ENCODE results near the gene PRSS8. TPM values are rescaled to one million over a fixed set of nuclear protein-coding genes. Genes with fewer than 3 reads are reported as not detected.

The PRSS8 gene
- polyA plus RNA-seq, 3 donors = 0.15 TPM; not detected in 2

DNA sequence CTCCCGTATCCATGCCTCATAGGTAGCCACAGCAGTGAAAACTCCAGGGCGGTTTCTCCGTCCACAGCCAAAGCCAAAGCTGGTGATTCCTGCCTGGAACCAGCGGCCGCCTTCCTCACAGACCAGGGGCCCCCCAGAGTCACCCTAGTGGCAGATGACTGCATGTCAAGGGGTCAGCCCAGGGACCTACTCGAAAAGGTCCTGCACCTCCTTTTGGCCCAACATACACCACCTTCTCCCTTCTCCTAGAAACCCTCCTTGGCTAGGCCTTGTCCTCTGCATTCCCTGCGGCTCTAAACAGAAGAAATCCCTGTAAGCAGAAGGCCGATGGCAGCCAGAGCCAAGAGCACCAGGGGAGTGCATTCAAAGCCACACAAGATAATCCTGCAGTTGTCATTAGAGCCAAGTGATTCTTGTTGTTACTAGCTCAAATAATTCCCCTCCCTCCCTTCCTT lies 8.2 kb upstream of the PRSS8 start:
- no peak overlapping the region for H3K4me2 ChIP-seq (replicated peaks; ENCODE audit: extremely low read depth, low read length, poor library complexity, severe bottlenecking)
- no peak overlapping the region for H3K4me3 Mint-ChIP-seq
- peaks cover 38% of the 10 kb centered on the region for H3K4me1 Mint-ChIP-seq
- peak overlapping the region in 5 of 7 donors; percentile 6 to 77 (median 26) for H3K27ac Mint-ChIP-seq
- peaks cover 0 to 5% (median 0%) of the 10 kb centered on the region in 7 donors for H3K9me3 Mint-ChIP-seq
- H3K36me3 ChIP-seq (replicated peaks in 1 of 2; ENCODE audit: control insufficient read depth in 1 of 2, insufficient read depth in 2 of 2, low read length in 2 of 2) = no peaks in the 10 kb centered on the region
- WGBS (ENCODE audit: insufficient coverage) = 97% methylated on average over 7 of the region's 8 CpGs
- intact Hi-C loops (cut with micrococcal nuclease) = loop anchor here (2.0 to 10.0 kb wide), 5 partner anchors 15 to 149 kb away; partner anchors contain the start of gene VKORC1 (in 1 of the 2)
- no peak for DNase-seq
- no peak overlapping the region for H3K9ac ChIP-seq (ENCODE audit: insufficient read depth, low read length, poor library complexity, severe bottlenecking)
- H3K27me3 Mint-ChIP-seq (ENCODE audit: low read depth in 3 of 3) = peaks cover 2 to 3% (median 2%) of the 10 kb centered on the region in 3 donors
- H2AFZ ChIP-seq (ENCODE audit: insufficient read depth, low read depth, low read length, poor library complexity, severe bottlenecking) = no peak overlapping the region
- H4K20me1 ChIP-seq (ENCODE audit: insufficient read depth, low read length) = no peaks in the 10 kb centered on the region
- H3K4me1 ChIP-seq (ENCODE audit: control insufficient read depth in 1 of 2, insufficient read depth in 2 of 2, low read length in 2 of 2) = peaks cover 37 to 56% of the 10 kb centered on the region in 2 donors
- no peaks in the 10 kb centered on the region for H3K36me3 Mint-ChIP-seq
- no peak overlapping the region for H3K27ac ChIP-seq (ENCODE audit: low read depth in 1 of 2, low read length in 2 of 2)
- H3K27me3 ChIP-seq (ENCODE audit: control insufficient read depth in 2 of 2, insufficient read depth in 2 of 2, low read length in 2 of 2) = no peaks in the 10 kb centered on the region
- no peak for TF ChIP-seq CTCF (IDR thresholded peaks at IDR 0.05)
- no peak overlapping the region for H3K4me3 ChIP-seq (replicated peaks in 1 of 3; ENCODE audit: low read depth in 2 of 3, low read length in 3 of 3)
- H3K79me2 ChIP-seq (ENCODE audit: insufficient read depth, low read length) = no peaks in the 10 kb centered on the region
- H3K9me3 ChIP-seq (replicated peaks in 1 of 2; ENCODE audit: control insufficient read depth in 1 of 2, insufficient read depth in 1 of 2, low read length in 2 of 2) = no peaks in the 10 kb centered on the region

DNA sequence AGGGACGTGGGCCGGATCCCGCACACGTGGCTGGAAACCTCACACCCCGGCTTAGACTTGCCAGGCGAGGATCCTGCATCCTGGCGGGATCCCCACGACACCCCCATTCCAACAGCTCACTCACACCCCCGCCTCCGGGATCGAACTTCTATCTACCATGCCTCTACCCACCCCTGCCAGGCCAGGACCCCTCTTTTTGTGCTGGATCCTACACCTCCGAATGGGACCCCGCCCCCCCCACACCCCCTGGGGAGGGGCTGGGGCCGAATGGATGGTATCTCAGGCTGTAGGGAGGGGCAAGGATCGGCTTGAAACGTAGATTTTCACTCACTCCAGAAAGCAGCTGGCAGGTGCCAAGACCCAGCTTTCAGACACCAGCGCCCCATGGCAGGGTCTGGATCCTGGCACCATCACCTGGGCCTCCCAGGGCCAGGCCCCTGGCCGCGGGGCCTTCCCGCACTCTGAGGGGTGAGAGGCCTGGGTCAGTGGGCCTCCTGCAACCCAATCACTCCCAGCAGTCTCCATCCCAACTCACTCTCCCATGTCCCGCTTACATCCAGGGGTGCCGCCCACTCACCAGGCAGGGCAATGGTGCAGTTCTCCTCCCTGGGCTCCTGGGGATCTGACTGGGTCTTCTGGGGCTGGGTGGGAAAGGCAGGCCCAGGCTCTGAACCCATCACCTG lies 7.6 kb upstream of the PRSS8 start:
- intact Hi-C loops (cut with micrococcal nuclease) = loop anchor here (2.0 to 10.0 kb wide), 5 partner anchors 14 to 148 kb away; partner anchors contain the start of gene VKORC1 (in 1 of the 2)
- DNase-seq = no peak

More for the DNA sequence above, 7.6 kb upstream of the PRSS8 start:
- Histone ChIP-seq H4K20me1 (ENCODE audit: insufficient read depth, low read length) (no peaks in the 10 kb centered on the region), H3K9ac (ENCODE audit: insufficient read depth, low read length, poor library complexity, severe bottlenecking) (peak overlapping the region; percentile 65), H3K79me2 (ENCODE audit: insufficient read depth, low read length) (no peaks in the 10 kb centered on the region), H3K27ac (ENCODE audit: low read depth in 1 of 2, low read length in 2 of 2) (peak overlapping the region; percentile 72 to 78), H3K9me3 (replicated peaks in 1 of 2; ENCODE audit: control insufficient read depth in 1 of 2, insufficient read depth in 1 of 2, low read length in 2 of 2) (no peaks in the 10 kb centered on the region), H3K36me3 (replicated peaks in 1 of 2; ENCODE audit: control insufficient read depth in 1 of 2, insufficient read depth in 2 of 2, low read length in 2 of 2) (no peaks in the 10 kb centered on the region), H2AFZ (ENCODE audit: insufficient read depth, low read depth, low read length, poor library complexity, severe bottlenecking) (peak overlapping the region; percentile 90), H3K4me1 (ENCODE audit: control insufficient read depth in 1 of 2, insufficient read depth in 2 of 2, low read length in 2 of 2) (peaks cover 36 to 50% of the 10 kb centered on the region in 2 donors), H3K27me3 (ENCODE audit: control insufficient read depth in 2 of 2, insufficient read depth in 2 of 2, low read length in 2 of 2) (no peaks in the 10 kb centered on the region), H3K4me3 (replicated peaks in 1 of 3; ENCODE audit: low read depth in 2 of 3, low read length in 3 of 3) (peak overlapping the region in 1 of 3 experiments; percentile 70), H3K4me2 (replicated peaks; ENCODE audit: extremely low read depth, low read length, poor library complexity, severe bottlenecking) (peak overlapping the region; percentile 85)
- H3K27ac Mint-ChIP-seq = peak overlapping the region in 5 of 7 donors; percentile 6 to 77 (median 26)
- 64% methylated on average over 10 of the region's 22 CpGs for WGBS (ENCODE audit: insufficient coverage)
- H3K9me3 Mint-ChIP-seq = peaks cover 0 to 5% (median 0%) of the 10 kb centered on the region in 7 donors
- TF ChIP-seq CTCF (IDR thresholded peaks at IDR 0.05) = no peak
- H3K36me3 Mint-ChIP-seq = peaks cover 0 to 3% of the 10 kb centered on the region in 2 donors
- H3K27me3 Mint-ChIP-seq (ENCODE audit: low read depth in 3 of 3) = peaks cover 2% of the 10 kb centered on the region in 3 donors
- peaks cover 39% of the 10 kb centered on the region for H3K4me1 Mint-ChIP-seq
- peak overlapping the region in 1 of 2 donors; percentile 35 for H3K4me3 Mint-ChIP-seq
